GM12892 (cell line): ENCODE data around the gene ZBTB16.
"Not testable (repeated sequence)": the region's sequence is repeated elsewhere in the genome, so short reads cannot be mapped to it uniquely, and the experiment has no call there.

Experiments used
- DNase-seq: peaks from one replicate; pipeline ENCODE4 v3.0.0; 2011; ENCODE audit not compliant: insufficient read length
- FAIRE-seq: peaks from 2 replicates; lab custom pipeline; 2011; peaks lifted over from hg19 to GRCh38; lab: Jason Lieb, UNC
- POLR2A ChIP-seq: IDR thresholded peaks from 2 replicates; pipeline ENCODE4 v1.6.1; 2011; ENCODE audit warnings: low read depth, low read length, control low read depth
- POLR2AphosphoS5 ChIP-seq: IDR thresholded peaks from 2 replicates; pipeline ENCODE4 v1.6.1; 2011; ENCODE audit warnings: low read depth, low read length, control low read depth
- TAF1 ChIP-seq: IDR thresholded peaks from 2 replicates; pipeline ENCODE4 v1.6.1; 2011; ENCODE audit warnings: low read depth, mild to moderate bottlenecking, control low read depth, low read length, borderline replicate concordance

ZBTB16 gene

DNA sequence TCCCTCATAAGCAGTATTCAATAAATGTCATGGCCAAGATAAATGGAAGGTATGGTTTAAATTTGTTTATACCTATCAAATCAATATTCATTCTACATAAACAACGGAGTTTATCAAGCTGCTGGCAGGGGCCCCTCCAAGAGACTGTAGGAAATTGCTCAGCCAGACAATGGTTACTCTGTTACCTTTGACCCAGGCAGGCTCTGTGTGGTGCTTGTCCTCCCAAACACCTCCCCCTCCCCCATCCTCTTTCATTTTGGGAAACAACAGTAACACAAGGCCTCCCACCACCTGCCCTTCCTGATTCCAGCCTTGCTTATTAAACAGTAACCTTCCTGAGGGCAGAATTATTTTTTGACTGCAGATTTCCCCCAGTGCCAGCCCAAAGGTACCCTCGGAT lies 10.5 kb upstream of the ZBTB16 start:
- FAIRE-seq (no peak), DNase-seq (no peak)
- TF ChIP-seq TAF1: no peak
- no peak for TF ChIP-seq POLR2A
- no peak for TF ChIP-seq POLR2AphosphoS5

DNA sequence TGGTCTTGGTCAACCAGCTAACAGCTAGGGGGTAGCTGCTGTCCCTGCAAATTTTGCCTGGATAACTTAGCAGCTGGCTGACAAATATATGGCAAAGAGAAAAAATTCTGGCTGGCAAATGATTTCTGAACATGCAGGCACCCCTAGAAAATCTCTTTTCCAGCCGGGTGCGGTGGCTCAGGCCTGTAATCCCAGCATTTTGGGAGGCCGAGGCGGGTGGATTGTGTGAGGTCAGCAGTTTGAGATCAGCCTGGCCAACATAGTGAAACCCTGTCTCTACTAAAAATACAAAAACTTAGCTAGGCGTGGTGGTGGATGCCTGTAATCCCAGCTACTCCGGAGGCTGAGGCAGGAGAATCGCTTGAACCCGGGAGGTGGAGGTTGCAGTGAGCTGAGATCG lies 9.7 kb upstream of the ZBTB16 start:
- not testable (repeated sequence) for DNase-seq, FAIRE-seq

DNA sequence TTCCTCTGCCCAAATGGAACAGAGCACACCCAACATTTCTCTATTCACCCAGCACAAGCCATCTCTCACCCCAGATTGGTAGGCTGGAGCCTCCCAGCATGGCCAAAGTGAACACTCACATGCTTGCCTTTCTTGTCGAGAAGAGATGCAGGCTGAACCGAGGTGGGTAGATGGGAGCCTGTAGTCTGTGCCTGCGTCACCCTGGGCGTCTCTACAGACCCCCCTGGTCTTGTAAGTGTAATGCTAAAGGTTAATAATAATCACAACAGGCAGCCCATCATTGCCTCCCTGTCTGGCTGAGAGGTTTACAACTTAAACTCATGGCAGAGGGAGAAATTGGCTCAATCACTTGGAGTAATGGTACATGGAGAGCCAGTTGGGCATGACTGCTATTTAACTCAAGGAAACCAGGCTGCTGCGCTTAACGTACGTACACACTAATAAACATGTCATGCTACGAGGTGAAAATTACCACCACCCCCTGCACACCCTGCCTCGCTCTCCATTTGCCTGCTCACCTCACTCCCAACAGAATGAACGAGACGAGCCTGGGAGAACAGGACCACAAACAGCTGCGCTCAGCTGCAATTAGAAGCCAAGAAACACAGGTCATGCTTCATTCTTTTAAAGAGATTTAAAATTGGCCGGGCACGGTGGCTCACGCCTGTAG lies 9.1 kb upstream of the ZBTB16 start:
- no peak for TF ChIP-seq TAF1
- TF ChIP-seq POLR2AphosphoS5: no peak
- no peak for TF ChIP-seq POLR2A
- FAIRE-seq (no peak), DNase-seq (no peak)

DNA sequence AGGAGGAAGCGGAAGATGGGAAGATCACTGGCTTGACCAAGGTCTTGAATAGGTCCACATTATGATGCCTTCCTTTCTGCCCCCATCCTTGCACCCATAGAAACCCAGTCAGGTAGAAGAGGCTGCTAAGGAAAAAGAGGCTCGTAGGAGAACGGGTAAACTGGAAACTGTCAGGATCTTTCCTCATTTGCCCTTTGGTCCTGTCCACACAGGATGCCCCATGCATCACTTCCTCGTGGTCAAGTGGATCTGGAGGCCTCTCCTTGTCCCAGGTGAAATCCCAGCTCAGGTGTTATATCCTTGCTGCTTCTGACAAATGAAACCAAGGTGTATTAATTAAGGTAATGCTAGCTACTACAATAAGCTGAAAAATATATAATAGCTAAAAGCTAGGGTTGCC lies 8.0 kb upstream of the ZBTB16 start:
- DNase-seq (no peak), FAIRE-seq (no peak)
- no peak for TF ChIP-seq POLR2A
- TF ChIP-seq POLR2AphosphoS5: no peak
- TF ChIP-seq TAF1: no peak

DNA sequence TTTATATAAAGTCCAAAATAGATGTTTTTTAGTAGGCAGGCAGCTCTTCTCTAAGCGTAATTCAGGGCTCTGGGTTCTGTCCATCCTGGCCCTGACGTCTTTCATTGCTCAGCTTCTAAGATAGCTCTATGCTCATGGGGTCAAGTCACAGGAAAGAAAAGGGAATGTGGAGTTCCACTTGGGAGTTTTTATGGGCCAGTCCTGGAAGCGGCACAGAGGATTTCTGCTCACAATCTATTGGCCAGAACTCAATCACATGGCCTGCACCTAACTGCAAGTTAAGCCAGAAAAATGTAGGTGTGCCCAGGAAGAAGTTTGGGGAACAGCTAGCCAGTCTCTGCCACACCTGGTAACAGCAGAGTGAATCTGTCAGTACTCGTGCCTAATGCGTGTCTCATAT lies 7.4 kb upstream of the ZBTB16 start:
- no peak for DNase-seq
- TF ChIP-seq TAF1 (no peak), POLR2A (no peak), POLR2AphosphoS5 (no peak)
- no peak for FAIRE-seq

DNA sequence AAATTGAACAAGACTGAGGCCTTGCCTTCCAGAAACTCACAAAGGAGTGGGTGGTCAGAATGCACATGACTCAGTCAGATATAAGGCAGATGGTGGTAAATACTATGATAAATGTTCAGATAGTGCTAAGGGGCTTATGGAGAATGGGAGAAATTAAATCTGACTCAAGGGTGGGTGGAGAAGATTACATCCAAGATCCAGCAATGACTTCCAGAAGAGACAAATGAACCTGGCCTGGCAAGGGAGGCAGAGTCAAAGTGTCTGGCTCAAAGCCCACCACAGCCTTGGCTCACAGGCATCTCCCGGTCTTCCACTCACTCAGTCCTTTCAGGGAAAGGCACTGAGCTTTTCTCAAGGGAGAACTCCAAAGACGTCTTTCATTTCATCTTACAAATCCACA lies 6.1 kb upstream of the ZBTB16 start:
- no peak for DNase-seq
- no peak for FAIRE-seq
- TF ChIP-seq POLR2A: no peak
- TF ChIP-seq POLR2AphosphoS5: no peak
- no peak for TF ChIP-seq TAF1

DNA sequence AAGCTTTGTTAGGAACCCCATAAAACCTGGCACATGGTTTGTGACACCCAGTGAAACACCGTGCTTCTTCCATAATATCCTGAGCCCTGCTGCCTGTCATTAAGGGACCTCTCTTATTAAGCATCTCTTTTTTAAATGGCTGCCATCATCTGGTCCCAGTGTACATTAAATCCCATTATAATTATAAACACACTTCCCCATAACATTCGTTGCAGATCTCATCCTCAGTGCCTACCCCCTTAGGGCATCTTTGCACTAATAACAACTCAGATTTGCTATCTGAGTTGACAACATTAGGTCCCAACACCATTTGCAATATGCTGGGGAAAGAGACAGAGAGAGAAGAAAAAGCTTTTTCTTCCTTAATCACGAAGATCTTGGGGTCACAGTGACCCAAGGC lies 4.7 kb upstream of the ZBTB16 start:
- TF ChIP-seq POLR2AphosphoS5 (no peak), POLR2A (no peak), TAF1 (no peak)
- DNase-seq (no peak), FAIRE-seq (no peak)

DNA sequence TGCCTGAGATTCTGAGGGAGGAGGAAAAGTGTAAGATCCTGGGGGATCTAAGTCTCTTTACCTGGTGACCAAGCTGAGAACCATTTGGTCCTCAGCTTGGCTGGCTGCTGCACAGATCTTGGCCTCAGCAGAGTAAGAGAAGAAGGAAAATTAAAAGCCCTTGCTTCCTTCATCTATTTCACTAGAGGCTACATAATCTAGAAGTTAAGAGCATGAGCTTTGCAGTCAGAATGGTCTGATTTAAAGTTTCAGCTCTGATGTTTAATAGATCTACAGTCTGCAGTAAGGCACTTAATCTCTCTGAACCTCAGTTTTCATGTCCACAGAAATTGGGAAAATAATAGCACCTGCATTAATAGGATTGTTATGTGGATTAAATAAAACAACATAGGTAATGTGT lies 3.1 kb upstream of the ZBTB16 start:
- TF ChIP-seq TAF1: no peak
- no peak for TF ChIP-seq POLR2AphosphoS5
- TF ChIP-seq POLR2A: no peak
- FAIRE-seq (no peak), DNase-seq (no peak)

DNA sequence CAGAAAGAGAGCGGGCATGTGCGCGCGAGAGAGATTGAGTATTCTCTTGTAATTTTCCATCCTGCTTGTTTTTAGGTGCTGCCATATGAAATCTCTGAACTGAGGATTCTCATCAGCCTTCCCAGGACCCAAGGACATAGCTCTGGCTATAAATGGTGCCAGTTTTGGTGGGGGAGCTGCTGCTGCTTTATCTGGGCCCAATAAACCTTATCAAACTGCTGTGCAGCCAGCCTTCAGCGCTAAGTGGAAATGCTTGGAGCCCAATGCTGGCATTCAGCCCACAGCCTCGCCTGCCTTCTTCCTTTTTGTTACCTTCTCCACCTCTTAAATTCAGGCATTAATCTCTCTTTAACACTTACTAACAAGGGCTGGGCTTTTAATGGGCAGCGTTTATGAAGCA lies 2.4 kb upstream of the ZBTB16 start:
- TF ChIP-seq POLR2AphosphoS5 (no peak), TAF1 (no peak), POLR2A (no peak)
- DNase-seq (no peak), FAIRE-seq (no peak)

DNA sequence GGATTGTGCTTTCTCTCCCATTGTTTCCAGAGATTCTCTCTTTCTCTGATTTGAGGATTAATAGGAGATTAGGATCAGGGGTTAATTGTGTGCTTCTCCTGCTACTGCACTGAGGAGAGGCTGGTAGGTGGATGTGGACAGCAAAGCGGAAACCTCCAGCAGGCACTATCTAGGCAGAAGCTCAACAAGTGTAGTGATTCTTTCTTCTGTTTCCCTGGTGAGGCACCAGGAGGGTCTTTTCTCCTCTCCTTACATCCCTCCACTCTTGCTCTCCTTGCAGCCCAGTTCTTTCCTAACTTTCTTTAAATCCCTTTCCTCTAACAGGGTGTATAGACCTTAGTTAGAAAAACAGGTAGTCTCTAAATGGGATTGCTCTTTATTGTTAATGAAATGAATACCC lies 1.9 kb upstream of the ZBTB16 start:
- TF ChIP-seq POLR2AphosphoS5: no peak
- TF ChIP-seq POLR2A: no peak
- no peak for TF ChIP-seq TAF1
- DNase-seq: no peak
- FAIRE-seq: no peak

DNA sequence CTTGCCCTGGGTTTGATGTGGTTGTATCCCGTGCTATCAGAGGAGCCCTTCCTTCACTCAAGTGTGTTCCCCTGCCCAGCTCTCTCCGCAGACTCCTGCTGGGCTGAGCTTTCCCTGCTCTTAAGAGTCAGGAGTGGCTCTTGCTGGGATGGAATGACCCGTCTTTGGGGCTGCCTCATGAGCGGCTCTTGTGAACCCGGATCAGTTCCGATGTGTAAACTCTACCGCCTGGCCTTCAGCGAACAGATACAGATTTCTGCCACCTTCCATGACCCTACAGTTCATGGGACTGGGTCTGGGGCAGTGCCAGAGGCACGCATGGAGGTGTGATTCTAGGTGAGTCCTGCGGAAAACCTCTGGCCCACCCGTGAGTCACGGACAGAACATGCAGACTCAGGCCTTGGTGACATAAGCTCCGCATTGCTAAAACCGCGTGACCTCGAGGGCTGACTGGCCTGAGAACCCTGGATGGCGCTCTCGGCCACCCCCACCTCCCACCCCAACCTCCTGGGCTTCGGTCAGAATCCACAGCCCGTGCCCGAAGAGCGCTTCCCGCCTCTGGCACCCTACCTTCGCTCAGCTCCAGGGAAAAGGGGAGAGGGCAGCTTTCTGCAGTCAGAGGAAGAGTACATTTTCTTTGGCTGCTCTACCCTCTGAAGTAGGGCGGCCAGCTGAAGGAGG lies 1.3 kb upstream of the ZBTB16 start:
- TF ChIP-seq POLR2A (no peak), TAF1 (no peak), POLR2AphosphoS5 (no peak)
- DNase-seq (no peak), FAIRE-seq (no peak)

DNA sequence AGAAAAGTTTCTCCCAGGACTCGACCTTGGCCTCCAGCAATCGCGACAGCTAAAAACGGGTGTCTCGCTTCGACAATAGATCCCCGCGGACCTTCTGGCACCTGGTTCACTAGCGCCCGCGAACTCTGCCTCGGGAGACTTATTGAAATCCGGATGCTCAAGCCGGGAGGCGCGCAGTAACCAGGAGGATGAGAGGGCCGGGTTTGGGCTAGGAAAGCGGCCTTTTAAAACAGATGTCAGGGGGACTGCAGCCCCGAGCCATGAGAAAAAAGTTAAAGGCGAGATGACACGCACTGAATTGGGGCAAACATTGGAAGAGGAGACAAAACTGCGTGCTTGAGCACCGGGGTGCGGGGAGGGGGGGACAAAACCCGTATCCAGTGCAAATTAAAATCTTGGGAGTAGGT lies 637 bp upstream of the ZBTB16 start:
- no peak for TF ChIP-seq POLR2A
- no peak for TF ChIP-seq TAF1
- no peak for TF ChIP-seq POLR2AphosphoS5
- no peak for DNase-seq
- FAIRE-seq: no peak
